GM21528 (cell line): ENCODE data around the gene SEC14L5.

Source experiments
- ATAC-seq: cut with Tn5 transposase; IDR thresholded peaks from one replicate; pipeline ENCODE4 v1.9.1; 2021; ENCODE audit warnings: mild to moderate bottlenecking, moderate library complexity; ENCODE audit not compliant: unreplicated experiment, low FRiP score

Gene SEC14L5

GRCh38 chr16:5007256-5007655 lies 49.1 kb downstream of the SEC14L5 start:
- no peak for ATAC-seq

DNA sequence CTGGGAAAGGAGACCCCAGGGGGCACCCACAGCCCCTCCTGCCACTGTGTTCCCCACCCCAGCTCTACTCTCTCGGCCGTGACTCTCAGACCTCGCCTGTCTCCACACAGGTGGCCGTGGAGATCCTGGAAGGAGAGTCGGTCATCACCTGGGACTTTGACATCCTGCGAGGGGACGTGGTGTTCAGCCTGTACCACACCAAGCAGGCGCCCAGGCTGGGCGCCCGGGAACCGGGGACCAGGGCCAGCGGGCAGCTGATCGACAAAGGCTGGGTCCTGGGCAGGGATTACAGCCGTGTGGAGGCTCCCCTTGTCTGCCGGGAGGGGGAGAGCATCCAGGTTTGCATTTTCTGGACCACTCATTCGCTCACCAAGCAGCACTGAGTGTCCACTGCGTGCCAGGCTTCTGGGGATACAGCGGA lies 50.2 kb downstream of the SEC14L5 start:
- ATAC-seq: no peak

GRCh38 chr16:5010576-5011329 lies 52.6 kb downstream of the SEC14L5 start:
- ATAC-seq: no peak

DNA sequence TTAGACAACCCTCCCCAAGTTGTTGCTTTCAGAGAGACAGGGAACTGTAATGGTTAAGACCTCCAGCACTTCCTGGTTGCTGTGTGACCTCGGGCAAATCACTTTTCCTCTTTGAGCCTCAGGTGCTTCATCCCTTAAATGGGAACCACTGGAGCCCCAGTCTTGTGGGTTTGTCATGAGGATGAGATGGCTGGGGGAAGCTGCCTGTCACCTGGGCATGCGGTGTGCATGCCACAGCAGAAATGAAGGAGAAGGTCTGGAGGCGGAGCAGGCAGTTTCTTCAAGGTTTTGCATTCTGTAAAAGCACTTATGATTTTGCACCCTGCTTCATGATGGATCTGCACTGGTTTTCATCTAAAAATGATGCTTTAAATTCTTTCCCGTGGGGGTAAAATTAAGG lies 53.5 kb downstream of the SEC14L5 start:
- no peak for ATAC-seq

DNA sequence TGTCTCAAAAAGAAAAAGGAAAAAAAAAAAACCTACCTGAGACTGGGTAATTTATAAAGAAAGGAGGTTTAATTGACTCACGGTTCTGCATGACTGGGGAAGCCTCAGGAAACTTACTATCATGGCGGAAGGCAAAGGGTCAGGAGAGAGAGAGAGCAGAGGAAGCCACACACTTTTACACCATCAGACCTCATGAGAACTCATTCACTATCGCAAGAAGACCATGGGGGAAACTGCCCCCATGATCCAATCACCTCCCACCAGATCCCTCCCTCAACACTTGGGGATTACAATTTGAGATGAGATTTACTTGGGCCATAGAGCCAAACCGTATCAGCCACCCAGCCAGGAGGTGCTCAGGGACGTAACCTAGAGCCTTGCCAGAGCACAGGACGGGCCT lies 54.8 kb downstream of the SEC14L5 start:
- no peak for ATAC-seq

GRCh38 chr16:5015351-5015750 lies 57.2 kb downstream of the SEC14L5 start:
- ATAC-seq: no peak

GRCh38 chr16:5015887-5016286 lies 57.8 kb downstream of the SEC14L5 start:
- no peak for ATAC-seq

GRCh38 chr16:5016967-5017677 lies 59.0 kb downstream of the SEC14L5 start:
- no peak for ATAC-seq

DNA sequence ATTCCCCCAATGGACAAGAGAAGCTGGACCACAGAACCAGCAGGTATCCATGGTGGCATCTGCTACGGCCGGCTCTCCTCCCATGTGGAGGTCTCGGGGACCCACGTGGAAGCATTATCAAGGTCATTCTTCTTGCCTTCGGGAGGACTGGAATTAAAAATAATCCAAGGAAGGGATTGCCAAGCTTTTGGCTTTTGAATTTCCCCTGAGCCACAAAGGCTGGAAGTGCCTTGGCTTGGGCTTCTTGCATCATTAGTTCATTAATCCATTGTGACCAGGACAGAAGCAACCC lies 59.5 kb downstream of the SEC14L5 start:
- ATAC-seq: no peak

- ATAC-seq: no peak
Observed at GRCh38 chr16:5018793-5019192, 60.7 kb downstream of the SEC14L5 start.

- ATAC-seq: no peak
Observed at GRCh38 chr16:5019775-5020174, 61.6 kb downstream of the SEC14L5 start.

GRCh38 chr16:5020551-5020950 lies 62.4 kb downstream of the SEC14L5 start:
- ATAC-seq: no peak

- no peak for ATAC-seq
Observed at GRCh38 chr16:5022521-5022920, 64.4 kb downstream of the SEC14L5 start.

- ATAC-seq: no peak
Observed at GRCh38 chr16:5024632-5025031, 66.5 kb downstream of the SEC14L5 start.

DNA sequence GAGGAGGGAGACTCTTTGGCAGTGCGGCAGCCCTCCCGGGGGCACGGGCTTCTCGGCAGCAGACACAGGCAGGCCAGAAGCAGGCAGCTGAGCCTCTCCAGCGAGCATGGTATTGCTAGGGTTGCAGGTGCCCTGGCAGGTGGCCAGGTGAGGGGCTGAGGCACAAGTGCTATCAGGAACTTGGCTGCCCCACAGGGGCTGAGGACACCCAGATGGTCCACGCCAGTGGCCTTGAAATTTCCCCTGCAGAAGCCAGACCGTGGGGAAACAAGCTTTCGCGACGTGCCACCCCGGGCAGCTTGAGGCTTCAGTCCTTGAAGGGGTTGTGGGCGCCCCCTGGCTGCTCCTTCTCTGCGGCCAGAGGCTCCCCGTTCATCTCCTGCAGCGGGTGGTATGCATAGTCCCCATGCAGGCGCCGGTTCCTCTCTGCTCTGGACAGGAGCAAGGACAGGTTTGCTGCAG lies 67.1 kb downstream of the SEC14L5 start:
- ATAC-seq: no peak

DNA sequence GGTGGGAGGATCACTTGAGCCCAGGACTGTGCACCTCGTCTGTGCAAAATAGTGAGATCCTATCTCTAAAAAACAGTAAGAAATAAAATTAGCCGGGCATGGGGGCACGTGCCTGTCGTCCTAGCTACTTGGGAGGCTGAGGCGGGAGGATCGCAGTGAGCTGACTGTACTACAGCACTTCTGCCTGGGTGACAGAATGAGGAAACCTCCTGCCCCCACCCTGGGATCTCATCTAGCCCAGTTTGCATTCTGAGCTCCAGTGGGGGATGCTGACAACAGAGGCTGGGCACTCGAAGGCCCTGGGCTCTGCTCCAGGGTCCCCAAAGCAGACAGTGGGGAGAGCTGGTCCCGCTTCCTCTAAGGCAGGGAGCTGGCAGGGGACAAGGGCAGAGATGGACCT lies 68.5 kb downstream of the SEC14L5 start:
- no peak for ATAC-seq

GRCh38 chr16:5027086-5027485 lies 69.0 kb downstream of the SEC14L5 start:
- ATAC-seq: no peak

- ATAC-seq: no peak
Observed at GRCh38 chr16:5027575-5028235, 69.6 kb downstream of the SEC14L5 start.

DNA sequence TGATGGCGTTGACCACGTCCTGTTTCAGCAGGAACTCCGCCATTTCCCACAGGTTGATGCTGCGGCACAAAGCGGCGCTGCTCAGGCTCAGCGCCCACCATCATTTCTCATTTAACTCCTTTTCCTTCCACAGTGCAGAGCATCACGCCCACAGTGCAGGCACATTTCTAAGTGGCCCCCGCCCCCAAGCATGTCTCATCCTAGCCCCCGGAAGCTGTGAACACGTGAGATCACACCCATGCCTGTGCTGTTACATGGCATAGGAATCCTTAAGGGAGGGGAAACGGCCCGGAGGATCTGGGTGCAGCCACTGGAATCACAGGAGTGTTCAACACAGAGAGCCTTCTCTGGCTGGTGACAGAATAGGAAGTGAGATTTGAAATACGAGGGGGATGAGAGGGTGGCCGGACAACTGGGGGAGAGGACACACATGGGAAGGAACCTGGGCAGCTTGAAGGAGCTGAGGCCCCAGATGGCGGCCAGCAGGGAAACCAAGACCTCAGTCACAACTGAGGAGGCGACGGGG lies 70.9 kb downstream of the SEC14L5 start:
- no peak for ATAC-seq

DNA sequence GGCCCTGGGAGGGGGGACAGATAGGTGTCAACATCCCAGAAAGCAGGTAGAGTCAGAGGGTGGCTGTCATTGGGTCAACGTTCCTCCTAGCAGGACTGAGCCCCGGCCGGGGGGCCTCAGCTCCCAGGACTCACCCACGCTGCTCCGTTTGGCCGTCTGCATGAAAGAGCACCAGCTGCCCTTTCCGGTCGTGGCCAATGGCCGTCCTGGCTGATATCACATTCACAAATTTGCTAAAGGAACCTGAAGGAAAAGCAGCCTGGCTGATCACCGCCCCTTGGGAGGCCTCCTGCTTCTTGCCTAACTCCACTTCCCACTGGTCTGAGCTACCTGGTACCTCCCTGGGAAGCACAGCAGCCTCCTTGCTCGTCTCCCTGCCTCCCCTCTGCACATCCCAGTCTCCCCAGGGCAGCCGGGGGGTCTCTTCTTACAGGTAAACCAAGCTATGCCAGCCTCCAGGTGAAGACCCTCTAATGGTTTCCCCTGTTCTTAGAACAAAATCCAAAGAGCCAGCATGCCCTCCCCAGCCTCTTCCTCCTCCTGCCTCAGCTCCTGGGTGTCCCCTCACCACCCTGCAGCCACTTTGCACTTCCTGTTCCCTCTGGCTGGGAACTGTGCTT lies 72.2 kb downstream of the SEC14L5 start:
- no peak for ATAC-seq

DNA sequence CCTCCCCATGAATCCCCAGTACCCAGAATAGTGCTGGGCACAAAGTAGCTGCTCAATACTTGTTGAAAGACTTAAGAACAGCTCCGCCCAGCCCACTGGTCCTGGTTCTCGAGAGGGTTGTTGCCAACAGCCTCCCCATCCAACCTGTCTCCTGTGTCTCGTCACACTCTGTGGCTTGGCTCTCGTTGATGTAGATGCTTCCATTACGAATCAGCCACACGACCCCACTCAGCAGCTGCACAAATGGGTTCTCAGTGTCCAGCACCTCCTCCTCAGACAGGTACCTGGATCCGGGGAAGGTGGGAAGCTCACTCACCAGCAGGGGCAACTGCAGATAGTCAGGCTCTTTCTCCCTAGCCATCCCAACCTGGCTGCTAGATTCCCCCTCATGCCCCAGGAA lies 73.5 kb downstream of the SEC14L5 start:
- ATAC-seq: no peak
